ENCODE results near the gene LMNA. TPM values are rescaled to one million over a fixed set of nuclear protein-coding genes. Genes with fewer than 3 reads are reported as not detected.

Gene LMNA
- total RNA-seq, 2 experiments from 2014 or later = 435 to 455 TPM

DNA sequence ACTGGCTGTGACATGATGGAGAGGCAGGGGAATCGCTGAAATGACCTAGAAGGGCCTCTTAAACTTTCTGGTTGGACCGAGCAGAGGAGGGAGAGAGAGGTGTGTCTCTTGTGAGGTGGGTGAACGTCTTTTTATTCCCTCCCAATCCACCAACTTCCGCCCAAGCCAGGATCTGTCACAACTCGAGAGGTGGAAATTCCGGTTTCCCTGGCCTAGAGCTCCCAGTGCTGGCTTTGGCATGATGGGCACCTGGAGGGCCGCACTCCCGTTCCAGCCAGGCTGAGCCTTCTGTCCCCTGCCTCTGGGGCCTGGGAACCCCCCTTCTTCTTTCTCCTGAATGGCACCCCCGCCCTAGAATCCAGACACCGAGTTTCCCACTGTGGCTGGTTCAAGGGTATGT lies 38.9 kb downstream of the LMNA start, which contains the start of gene SEMA4A:
TSS of gene SEMA4A (plus strand) at position 224 of the 400 bp plus-strand sequence. CDS start 994 bp downstream, outside the sequence.
- H3K9me3 Mint-ChIP-seq = no peaks in the 10 kb centered on the region
- H3K27me3 Mint-ChIP-seq = no peaks in the 10 kb centered on the region
- H3K4me1 Mint-ChIP-seq (ENCODE audit: low read depth) = peaks cover 45% of the 10 kb centered on the region
- TF ChIP-seq, protein P1, sequence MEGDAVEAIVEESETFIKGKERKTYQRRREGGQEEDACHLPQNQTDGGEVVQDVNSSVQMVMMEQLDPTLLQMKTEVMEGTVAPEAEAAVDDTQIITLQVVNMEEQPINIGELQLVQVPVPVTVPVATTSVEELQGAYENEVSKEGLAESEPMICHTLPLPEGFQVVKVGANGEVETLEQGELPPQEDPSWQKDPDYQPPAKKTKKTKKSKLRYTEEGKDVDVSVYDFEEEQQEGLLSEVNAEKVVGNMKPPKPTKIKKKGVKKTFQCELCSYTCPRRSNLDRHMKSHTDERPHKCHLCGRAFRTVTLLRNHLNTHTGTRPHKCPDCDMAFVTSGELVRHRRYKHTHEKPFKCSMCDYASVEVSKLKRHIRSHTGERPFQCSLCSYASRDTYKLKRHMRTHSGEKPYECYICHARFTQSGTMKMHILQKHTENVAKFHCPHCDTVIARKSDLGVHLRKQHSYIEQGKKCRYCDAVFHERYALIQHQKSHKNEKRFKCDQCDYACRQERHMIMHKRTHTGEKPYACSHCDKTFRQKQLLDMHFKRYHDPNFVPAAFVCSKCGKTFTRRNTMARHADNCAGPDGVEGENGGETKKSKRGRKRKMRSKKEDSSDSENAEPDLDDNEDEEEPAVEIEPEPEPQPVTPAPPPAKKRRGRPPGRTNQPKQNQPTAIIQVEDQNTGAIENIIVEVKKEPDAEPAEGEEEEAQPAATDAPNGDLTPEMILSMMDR (IDR thresholded peaks at IDR 0.05) = no peak
- Histone ChIP-seq H3K4me3 (ENCODE audit: low read length) (peak within 1 kb of the TSS; percentile 34), H3K27me3 (ENCODE audit: control insufficient read depth in 1 of 2, insufficient read depth in 2 of 2, low read length in 2 of 2) (no peaks in the 10 kb centered on the region), H3K36me3 (ENCODE audit: insufficient read depth, low read length) (no peaks in the 10 kb centered on the region), H3K9me3 (ENCODE audit: control insufficient read depth in 1 of 2, insufficient read depth in 1 of 2, low read length in 2 of 2) (no peaks in the 10 kb centered on the region), H3K27ac (ENCODE audit: low read depth in 1 of 2, low read length in 2 of 2) (no peak within 1 kb of the TSS), H3K4me1 (ENCODE audit: insufficient read depth, low read length) (peaks cover 42% of the 10 kb centered on the region)
- intact Hi-C loops (cut with DNase I, micrococcal nuclease) = no loop called here
- DNase-seq = peak in 1 of 14 experiments; percentile 42
- peak within 1 kb of the TSS; percentile 77 for H3K4me3 Mint-ChIP-seq
- H3K27ac Mint-ChIP-seq = peak within 1 kb of the TSS; percentile 66
- ChIA-PET POLR2A (interaction anchor here (0.8 to 2.6 kb wide), 4 partner anchors 10 to 60 kb away, joined by 3 to 11 read pairs (median 4); partner anchors contain the start of genes PMF1 and SLC25A44), CTCF (no interaction called here)
- H3K36me3 Mint-ChIP-seq (ENCODE audit: low read depth) = no peaks in the 10 kb centered on the region
- no peak for ATAC-seq (ENCODE audit: poor library complexity)

DNA sequence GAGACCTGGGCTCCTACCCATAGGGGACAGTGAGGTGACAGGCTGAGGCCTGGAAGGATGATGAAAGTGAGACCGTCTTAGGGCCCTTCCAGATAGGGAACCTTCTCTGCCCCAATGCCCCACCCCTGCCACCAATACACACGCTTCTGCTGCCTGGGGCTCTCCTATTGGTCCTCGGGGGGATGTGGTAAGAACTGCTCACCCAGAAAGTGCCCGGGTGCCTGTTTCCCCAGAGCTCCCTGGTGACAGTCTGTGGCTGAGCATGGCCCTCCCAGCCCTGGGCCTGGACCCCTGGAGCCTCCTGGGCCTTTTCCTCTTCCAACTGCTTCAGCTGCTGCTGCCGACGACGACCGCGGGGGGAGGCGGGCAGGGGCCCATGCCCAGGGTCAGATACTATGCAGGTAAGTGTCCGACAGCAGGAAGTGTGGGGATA lies 39.8 kb downstream of the LMNA start:
- intact Hi-C loops (cut with DNase I, micrococcal nuclease) = no loop called here
- peak; percentile 71 for ATAC-seq (ENCODE audit: poor library complexity)
- peaks cover 52% of the 10 kb centered on the region for H3K4me1 Mint-ChIP-seq (ENCODE audit: low read depth)
- no peaks in the 10 kb centered on the region for H3K36me3 Mint-ChIP-seq (ENCODE audit: low read depth)
- Histone ChIP-seq H3K27me3 (ENCODE audit: control insufficient read depth in 1 of 2, insufficient read depth in 2 of 2, low read length in 2 of 2) (no peaks in the 10 kb centered on the region), H3K36me3 (ENCODE audit: insufficient read depth, low read length) (no peaks in the 10 kb centered on the region), H3K9me3 (ENCODE audit: control insufficient read depth in 1 of 2, insufficient read depth in 1 of 2, low read length in 2 of 2) (no peaks in the 10 kb centered on the region), H3K4me3 (ENCODE audit: low read length) (peak overlapping the region; percentile 34), H3K4me1 (ENCODE audit: insufficient read depth, low read length) (peaks cover 43% of the 10 kb centered on the region), H3K27ac (ENCODE audit: low read depth in 1 of 2, low read length in 2 of 2) (no peak overlapping the region)
- H3K9me3 Mint-ChIP-seq = no peaks in the 10 kb centered on the region
- ChIA-PET CTCF (interaction anchor here (0.7 kb wide), 1 partner anchor 57 kb away, joined by 3 read pairs; no protein-coding TSS in a partner anchor), POLR2A (interaction anchor here (0.8 to 2.6 kb wide), 4 partner anchors 9 to 59 kb away, joined by 3 to 11 read pairs (median 4); partner anchors contain the start of genes PMF1 and SLC25A44)
- peak overlapping the region; percentile 77 for H3K4me3 Mint-ChIP-seq
- peak in 3 of 14 experiments; percentile 64 to 81 (median 73) for DNase-seq
- H3K27me3 Mint-ChIP-seq = no peaks in the 10 kb centered on the region
- TF ChIP-seq, protein P1 (IDR thresholded peaks at IDR 0.05) = no peak
- H3K27ac Mint-ChIP-seq = peak overlapping the region; percentile 66

DNA sequence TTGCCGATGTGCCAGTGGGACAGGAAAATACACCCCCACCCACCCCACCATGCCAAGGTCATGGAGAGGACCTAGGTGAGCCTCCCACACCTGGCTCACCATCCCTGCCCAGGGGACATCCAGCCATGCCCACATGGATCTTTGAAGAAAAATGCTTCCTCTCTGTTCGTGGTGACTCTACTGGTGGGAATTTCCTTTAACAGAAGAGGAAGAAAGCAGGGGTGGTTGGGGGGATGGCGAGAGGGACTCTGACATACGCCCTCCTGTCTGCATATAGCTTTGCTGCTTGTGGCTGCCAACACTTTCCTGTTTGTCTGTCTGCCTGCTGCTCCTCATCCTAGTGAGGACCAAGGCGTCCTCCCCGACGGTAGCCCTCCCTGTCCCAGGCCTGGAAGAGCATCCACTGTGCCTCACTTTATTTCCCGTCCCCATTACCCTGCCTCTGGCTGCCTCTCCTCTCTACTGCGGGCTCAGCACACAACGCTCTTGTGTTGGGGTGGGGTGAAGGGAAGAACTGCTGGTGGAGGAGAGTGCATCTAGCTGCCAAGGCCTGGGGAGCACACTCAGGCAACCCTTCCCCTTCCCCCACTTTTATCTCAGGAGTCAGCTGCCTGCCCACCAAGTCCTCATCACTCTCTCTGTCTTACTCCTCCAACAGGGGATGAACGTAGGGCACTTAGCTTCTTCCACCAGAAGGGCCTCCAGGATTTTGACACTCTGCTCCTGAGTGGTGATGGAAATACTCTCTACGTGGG lies 41.4 kb downstream of the LMNA start:
- Mint-ChIP-seq H3K4me1 (ENCODE audit: low read depth) (peaks cover 66% of the 10 kb centered on the region), H3K27ac (peak overlapping the region; percentile 78), H3K4me3 (peak overlapping the region; percentile 79), H3K27me3 (no peaks in the 10 kb centered on the region), H3K36me3 (ENCODE audit: low read depth) (no peaks in the 10 kb centered on the region), H3K9me3 (no peaks in the 10 kb centered on the region)
- Histone ChIP-seq H3K9me3 (ENCODE audit: control insufficient read depth in 1 of 2, insufficient read depth in 1 of 2, low read length in 2 of 2) (no peaks in the 10 kb centered on the region), H3K27ac (ENCODE audit: low read depth in 1 of 2, low read length in 2 of 2) (no peak overlapping the region), H3K4me3 (ENCODE audit: low read length) (no peak overlapping the region), H3K27me3 (ENCODE audit: control insufficient read depth in 1 of 2, insufficient read depth in 2 of 2, low read length in 2 of 2) (no peaks in the 10 kb centered on the region), H3K4me1 (ENCODE audit: insufficient read depth, low read length) (peaks cover 50% of the 10 kb centered on the region), H3K36me3 (ENCODE audit: insufficient read depth, low read length) (no peaks in the 10 kb centered on the region)
- no peak for ATAC-seq (ENCODE audit: poor library complexity)
- POLR2A ChIA-PET = interaction anchor here (1.5 to 2.6 kb wide), 2 partner anchors 9 to 57 kb away, joined by 7 to 11 read pairs; partner anchors contain the start of gene PMF1
- DNase-seq = peak in 1 of 14 experiments; percentile 63
- intact Hi-C loops (cut with DNase I, micrococcal nuclease) = no loop called here
- TF ChIP-seq, protein P1 (IDR thresholded peaks at IDR 0.05) = no peak
- CTCF ChIA-PET = interaction anchor here (1.0 kb wide), 2 partner anchors 69 to 90 kb away, joined by 3 read pairs; no protein-coding TSS in a partner anchor

All from CD4-positive, alpha-beta T cell (primary cell).